ENCODE results near the gene SENP3.

- TF ChIP-seq CTCF (IDR thresholded peaks at IDR 0.05) (no peak), POLR2A (IDR thresholded peaks at IDR 0.05) (no peak)
These were observed 4.5 kb upstream of the SENP3 start for GRCh38 chr17:7557147-7557764.

Measured in right lobe of liver (tissue), 4 donors.